Loucy (cell line): Measurements from ENCODE around the gene CANT1.

Experiments used
- H2AFZ ChIP-seq: fragments of 200-600 bp; sonication (generic); 2 replicates; pipeline ENCODE4 v1.6.0; 2016; ENCODE audit warnings: antibody characterized with exemption, mild to moderate bottlenecking, low read length, moderate library complexity
- H3F3A ChIP-seq: fragments of 200-600 bp; 2 replicates; pipeline ENCODE4 v1.6.0; 2016; ENCODE audit warnings: antibody characterized with exemption, low read depth, mild to moderate bottlenecking
- H3K27me3 ChIP-seq: fragments of 200-600 bp; sonication (generic); 2 replicates; pipeline ENCODE4 v1.6.1; 2014; ENCODE audit warnings: low read length, mild to moderate bottlenecking; ENCODE audit not compliant: insufficient read depth, poor library complexity, severe bottlenecking
- H3K36me3 ChIP-seq: fragments of 200-600 bp; sonication (generic); 2 replicates; pipeline ENCODE4 v1.6.1; 2016; ENCODE audit warnings: low read length; ENCODE audit not compliant: insufficient read depth
- H3K4me1 ChIP-seq: fragments of 200-600 bp; sonication (generic); 2 replicates; pipeline ENCODE4 v1.5.1; 2014; ENCODE audit warnings: low read length, mild to moderate bottlenecking; ENCODE audit not compliant: insufficient read depth, poor library complexity, severe bottlenecking
- H3K4me2 ChIP-seq: fragments of 200-600 bp; sonication (generic); 2 replicates; pipeline ENCODE4 v1.6.0; 2014; ENCODE audit warnings: antibody characterized with exemption, low read length, low read depth, mild to moderate bottlenecking; ENCODE audit not compliant: poor library complexity, severe bottlenecking
- H3K4me3 ChIP-seq: fragments of 200-600 bp; sonication (generic); 2 replicates; pipeline ENCODE4 v1.5.1; 2014; ENCODE audit warnings: low read length, mild to moderate bottlenecking, mixed read lengths; ENCODE audit not compliant: poor library complexity, severe bottlenecking
- H3K79me2 ChIP-seq: fragments of 200-600 bp; sonication (generic); 2 replicates; pipeline ENCODE4 v1.6.1; 2014; ENCODE audit warnings: low read length; ENCODE audit not compliant: insufficient read depth
- H3K9ac ChIP-seq: fragments of 200-600 bp; sonication (generic); 2 replicates; pipeline ENCODE4 v1.6.0; 2014; ENCODE audit warnings: mild to moderate bottlenecking, low read depth, low read length, moderate library complexity; ENCODE audit not compliant: poor library complexity, severe bottlenecking
- H3K9me2 ChIP-seq: fragments of 200-600 bp; sonication (generic); replicated peaks from 2 replicates; pipeline ENCODE4 v1.6.1; 2016; ENCODE audit warnings: low read depth, low read length, mixed read lengths
- H3K9me3 ChIP-seq: fragments of 200-600 bp; sonication (generic); 2 replicates; pipeline ENCODE4 v1.6.1; 2014; ENCODE audit warnings: mild to moderate bottlenecking, antibody characterized with exemption, low read length, low read depth; ENCODE audit not compliant: insufficient read depth
- H4K20me1 ChIP-seq: fragments of 200-600 bp; sonication (generic); 2 replicates; pipeline ENCODE4 v1.6.0; 2014; ENCODE audit warnings: antibody characterized with exemption, low read length, mild to moderate bottlenecking; ENCODE audit not compliant: insufficient read depth, poor library complexity, severe bottlenecking
- CTCF ChIP-seq: fragments of 200-600 bp; sonication (generic); conservative IDR thresholded peaks from 2 replicates; pipeline ENCODE4 v1.5.1; 2014; ENCODE audit warnings: mild to moderate bottlenecking, antibody characterized with exemption, low read length
- EZH2phosphoT487 ChIP-seq: fragments of 200-600 bp; IDR thresholded peaks from 2 replicates; pipeline ENCODE4 v1.6.1; 2018; ENCODE audit warnings: antibody characterized with exemption, mild to moderate bottlenecking, moderate library complexity, borderline replicate concordance

CANT1 gene

GRCh38 chr17:78972507-78973105 lies 37.0 kb downstream of the CANT1 start:
- Histone ChIP-seq H3K4me3 (no peak overlapping the region), H3K9ac (no peak overlapping the region), H4K20me1 (no peaks in the 10 kb centered on the region), H2AFZ (no peak overlapping the region), H3K9me2 (no peaks in the 10 kb centered on the region), H3K9me3 (no peaks in the 10 kb centered on the region), H3F3A (no peaks in the 10 kb centered on the region), H3K4me1 (no peaks in the 10 kb centered on the region), H3K4me2 (no peak overlapping the region), H3K27me3 (no peaks in the 10 kb centered on the region), H3K36me3 (no peaks in the 10 kb centered on the region), H3K79me2 (no peaks in the 10 kb centered on the region)
- no peak for TF ChIP-seq EZH2phosphoT487

GRCh38 chr17:78971756-78972506 lies 37.6 kb downstream of the CANT1 start:
- no peak overlapping the region for H3K4me2 ChIP-seq
- no peak overlapping the region for H3K9ac ChIP-seq
- H2AFZ ChIP-seq: no peak overlapping the region

GRCh38 chr17:78970834-78971755 lies 38.5 kb downstream of the CANT1 start:
- no peaks in the 10 kb centered on the region for H3K79me2 ChIP-seq

More at GRCh38 chr17:78971756-78972506, 37.6 kb downstream of the CANT1 start:
- no peaks in the 10 kb centered on the region for H3K9me2 ChIP-seq
- no peaks in the 10 kb centered on the region for H4K20me1 ChIP-seq
- TF ChIP-seq EZH2phosphoT487 (no peak), CTCF (no peak)
- no peaks in the 10 kb centered on the region for H3F3A ChIP-seq
- no peaks in the 10 kb centered on the region for H3K36me3 ChIP-seq
- no peaks in the 10 kb centered on the region for H3K9me3 ChIP-seq
- no peak overlapping the region for H3K4me3 ChIP-seq
- H3K4me1 ChIP-seq: no peaks in the 10 kb centered on the region
- no peaks in the 10 kb centered on the region for H3K27me3 ChIP-seq
- H3K79me2 ChIP-seq: no peaks in the 10 kb centered on the region

More at GRCh38 chr17:78970834-78971755, 38.5 kb downstream of the CANT1 start:
- Histone ChIP-seq H3F3A (no peaks in the 10 kb centered on the region), H3K4me3 (no peak overlapping the region), H3K36me3 (no peaks in the 10 kb centered on the region), H3K4me2 (no peak overlapping the region), H2AFZ (no peak overlapping the region), H3K27me3 (no peaks in the 10 kb centered on the region), H4K20me1 (no peaks in the 10 kb centered on the region), H3K9me2 (no peaks in the 10 kb centered on the region), H3K9me3 (no peaks in the 10 kb centered on the region), H3K9ac (no peak overlapping the region), H3K4me1 (no peaks in the 10 kb centered on the region)
- TF ChIP-seq EZH2phosphoT487 (no peak), CTCF (peak; percentile 90)
